GM10266 (cell line): ENCODE data around the gene ITGA5.

Experiments used
- DNase-seq: peaks from one replicate; pipeline ENCODE4 v3.0.0; 2012; ENCODE audit errors: extremely low spot score
- CTCF ChIP-seq: IDR thresholded peaks from 2 replicates; pipeline ENCODE4 v1.5.1; 2012; ENCODE audit warnings: mild to moderate bottlenecking, low read depth; ENCODE audit not compliant: control insufficient read depth, insufficient read depth; ENCODE audit errors: missing control alignments

Gene ITGA5

GRCh38 chr12:54389134-54389508 lies 29.9 kb downstream of the ITGA5 start:
- TF ChIP-seq CTCF: no peak
- no peak for DNase-seq

GRCh38 chr12:54388237-54389133 lies 30.6 kb downstream of the ITGA5 start:
- TF ChIP-seq CTCF: no peak
- no peak for DNase-seq

- no peak for DNase-seq
- TF ChIP-seq CTCF: no peak
Measured at GRCh38 chr12:54387114-54387467, 32.0 kb downstream of the ITGA5 start.

GRCh38 chr12:54386403-54387113 lies 32.5 kb downstream of the ITGA5 start:
- no peak for DNase-seq
- TF ChIP-seq CTCF: no peak

- no peak for DNase-seq
- no peak for TF ChIP-seq CTCF
Measured at GRCh38 chr12:54385251-54385914, 33.7 kb downstream of the ITGA5 start.

GRCh38 chr12:54384591-54385041 lies 34.5 kb downstream of the ITGA5 start, which contains the start of gene ZNF385A:
ZNF385A (minus strand) TSS chr12:54384733; CDS start chr12:54384514, 219 bp downstream.
- DNase-seq: no peak
- TF ChIP-seq CTCF: no peak
